GM19395 (cell line): ENCODE results near the gene KIF1B.

Source experiments
- ATAC-seq: cut with Tn5 transposase; IDR thresholded peaks from one replicate; pipeline ENCODE4 v1.9.1; 2021; ENCODE audit warnings: mild to moderate bottlenecking, moderate library complexity; ENCODE audit not compliant: unreplicated experiment

The KIF1B gene

GRCh38 chr1:10209905-10210810 lies at the start of gene KIF1B:
KIF1B (plus strand) TSS chr1:10210570; CDS start chr1:10232329, 21,759 bp downstream.
- ATAC-seq = peak; percentile 87

GRCh38 chr1:10160907-10161490 lies 49.4 kb upstream of the KIF1B start:
- no peak for ATAC-seq

GRCh38 chr1:10161541-10162290 lies 48.7 kb upstream of the KIF1B start:
- no peak for ATAC-seq

GRCh38 chr1:10168912-10169514 lies 41.4 kb upstream of the KIF1B start:
- ATAC-seq = no peak

GRCh38 chr1:10170239-10170574 lies 40.2 kb upstream of the KIF1B start:
- ATAC-seq = peak; percentile 69

- ATAC-seq = no peak
Observed at GRCh38 chr1:10171105-10171767, 39.1 kb upstream of the KIF1B start.

GRCh38 chr1:10171995-10172669 lies 38.2 kb upstream of the KIF1B start:
- no peak for ATAC-seq

- ATAC-seq = no peak
Observed at GRCh38 chr1:10173582-10173981, 36.8 kb upstream of the KIF1B start.

- ATAC-seq = no peak
Observed at GRCh38 chr1:10177876-10178275, 32.5 kb upstream of the KIF1B start.

GRCh38 chr1:10178597-10179405 lies 31.6 kb upstream of the KIF1B start:
- ATAC-seq = no peak

- no peak for ATAC-seq
Observed at GRCh38 chr1:10179406-10180091, 30.8 kb upstream of the KIF1B start.

- no peak for ATAC-seq
Observed at GRCh38 chr1:10181154-10181553, 29.2 kb upstream of the KIF1B start.

GRCh38 chr1:10185759-10186158 lies 24.6 kb upstream of the KIF1B start:
- ATAC-seq = no peak

GRCh38 chr1:10186331-10187025 lies 23.9 kb upstream of the KIF1B start:
- no peak for ATAC-seq

GRCh38 chr1:10187026-10187334 lies 23.4 kb upstream of the KIF1B start:
- ATAC-seq = no peak

- ATAC-seq = no peak
Observed at GRCh38 chr1:10188133-10188650, 22.2 kb upstream of the KIF1B start.

- ATAC-seq = no peak
Observed at GRCh38 chr1:10189659-10190058, 20.7 kb upstream of the KIF1B start.

GRCh38 chr1:10192263-10192662 lies 18.1 kb upstream of the KIF1B start:
- no peak for ATAC-seq
